Endothelial cell (in vitro differentiated cells): Measurements from ENCODE around the gene KIF15. TPM values are rescaled to one million over a fixed set of nuclear protein-coding genes. Genes with fewer than 3 reads are reported as not detected.
"Not testable (repeated sequence)": the region's sequence is repeated elsewhere in the genome, so short reads cannot be mapped to it uniquely, and the experiment has no call there.

Experiments
- DNase-seq: peaks from one replicate; pipeline ENCODE4 v3.0.0; 2021; ENCODE audit warnings: low spot score
- H3K27ac Mint-ChIP-seq: one replicate; pipeline ENCODE4 v1.8.0; 2021; ENCODE audit warnings: mixed read lengths, inconsistent platforms; ENCODE audit not compliant: unreplicated experiment
- H3K27me3 Mint-ChIP-seq: one replicate; pipeline ENCODE4 v1.8.0; 2021; ENCODE audit warnings: mild to moderate bottlenecking, moderate library complexity, mixed read lengths, inconsistent platforms; ENCODE audit not compliant: unreplicated experiment
- H3K36me3 Mint-ChIP-seq: one replicate; pipeline ENCODE4 v1.8.0; 2021; ENCODE audit warnings: mild to moderate bottlenecking, low read depth, mixed read lengths, inconsistent platforms; ENCODE audit not compliant: unreplicated experiment
- H3K4me1 Mint-ChIP-seq: one replicate; pipeline ENCODE4 v1.8.0; 2021; ENCODE audit warnings: mild to moderate bottlenecking, mixed read lengths, inconsistent platforms; ENCODE audit not compliant: unreplicated experiment
- H3K4me3 Mint-ChIP-seq: one replicate; pipeline ENCODE4 v1.8.0; 2021; ENCODE audit warnings: mild to moderate bottlenecking, mixed read lengths, inconsistent platforms; ENCODE audit not compliant: unreplicated experiment
- H3K9me3 Mint-ChIP-seq: one replicate; pipeline ENCODE4 v1.8.0; 2021; ENCODE audit warnings: mixed read lengths, inconsistent platforms; ENCODE audit not compliant: unreplicated experiment
- total RNA-seq: library from RNA; stranded (reverse); fragmentation: NEBNext Ultra II Directional; extraction: Animal tissue kit (Norgen Biotek cat#: 25700); gene quantifications from one replicate; pipeline ENCODE4 v1.2.1, GENCODE V29; 2021; ENCODE audit not compliant: unreplicated experiment
- TF ChIP-seq, protein P1 (sequence below): fragments of 200-600 bp; sonication (generic); IDR thresholded peaks from one replicate; pipeline ENCODE4 v1.5.0; 2021; ENCODE audit warnings: antibody characterized with exemption; ENCODE audit not compliant: unreplicated experiment

Gene KIF15
- total RNA-seq, 1 donor from 2014 or later, result 6.0 TPM

DNA sequence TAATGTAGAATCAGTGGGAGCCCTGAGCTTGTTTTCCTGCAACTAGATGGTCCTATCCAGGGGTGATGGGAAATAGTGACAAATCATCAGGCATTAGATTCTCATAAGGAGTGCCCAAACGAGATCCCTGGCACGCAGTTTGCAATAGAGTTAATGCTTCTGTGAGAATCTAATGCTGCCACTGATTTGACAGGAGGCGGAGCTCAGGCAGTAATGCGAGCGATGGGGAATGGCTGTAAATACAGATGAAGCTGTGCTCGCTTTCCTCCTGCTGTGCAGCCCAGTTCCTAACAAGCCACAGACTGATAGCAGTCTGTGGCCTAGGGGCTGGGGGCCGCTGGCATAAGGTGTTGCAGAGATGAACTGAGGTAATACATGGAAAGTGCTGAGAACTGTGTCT lies 71.8 kb downstream of the KIF15 start:
- no peak overlapping the region for H3K4me3 Mint-ChIP-seq
- peaks cover 9% of the 10 kb centered on the region for H3K9me3 Mint-ChIP-seq
- TF ChIP-seq, protein P1, sequence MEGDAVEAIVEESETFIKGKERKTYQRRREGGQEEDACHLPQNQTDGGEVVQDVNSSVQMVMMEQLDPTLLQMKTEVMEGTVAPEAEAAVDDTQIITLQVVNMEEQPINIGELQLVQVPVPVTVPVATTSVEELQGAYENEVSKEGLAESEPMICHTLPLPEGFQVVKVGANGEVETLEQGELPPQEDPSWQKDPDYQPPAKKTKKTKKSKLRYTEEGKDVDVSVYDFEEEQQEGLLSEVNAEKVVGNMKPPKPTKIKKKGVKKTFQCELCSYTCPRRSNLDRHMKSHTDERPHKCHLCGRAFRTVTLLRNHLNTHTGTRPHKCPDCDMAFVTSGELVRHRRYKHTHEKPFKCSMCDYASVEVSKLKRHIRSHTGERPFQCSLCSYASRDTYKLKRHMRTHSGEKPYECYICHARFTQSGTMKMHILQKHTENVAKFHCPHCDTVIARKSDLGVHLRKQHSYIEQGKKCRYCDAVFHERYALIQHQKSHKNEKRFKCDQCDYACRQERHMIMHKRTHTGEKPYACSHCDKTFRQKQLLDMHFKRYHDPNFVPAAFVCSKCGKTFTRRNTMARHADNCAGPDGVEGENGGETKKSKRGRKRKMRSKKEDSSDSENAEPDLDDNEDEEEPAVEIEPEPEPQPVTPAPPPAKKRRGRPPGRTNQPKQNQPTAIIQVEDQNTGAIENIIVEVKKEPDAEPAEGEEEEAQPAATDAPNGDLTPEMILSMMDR, result no peak
- H3K27ac Mint-ChIP-seq, result no peak overlapping the region
- H3K36me3 Mint-ChIP-seq, result peaks cover 23% of the 10 kb centered on the region
- no peak for DNase-seq
- H3K27me3 Mint-ChIP-seq, result no peaks in the 10 kb centered on the region
- H3K4me1 Mint-ChIP-seq, result no peaks in the 10 kb centered on the region

DNA sequence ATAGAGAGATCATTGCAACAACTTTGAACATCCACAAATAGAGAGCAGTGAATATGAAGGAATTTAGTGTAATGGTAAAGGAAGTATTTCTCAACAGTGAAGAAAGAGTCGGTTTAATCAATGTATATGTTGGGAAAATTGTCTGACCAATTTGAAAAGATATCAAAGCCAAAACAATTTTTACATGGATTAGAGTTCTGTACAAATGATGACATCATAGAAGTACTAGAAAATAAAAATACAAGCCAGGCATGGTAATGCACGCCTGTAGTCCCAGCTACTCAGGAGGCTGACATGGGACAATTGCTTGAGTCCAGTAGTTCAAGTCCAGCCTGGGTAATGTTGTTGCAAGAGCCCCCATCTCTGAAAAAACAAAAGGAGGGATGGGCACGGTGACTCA lies 74.1 kb downstream of the KIF15 start:
- H3K9me3 Mint-ChIP-seq, result peaks cover 9% of the 10 kb centered on the region
- no peak overlapping the region for H3K27ac Mint-ChIP-seq
- H3K4me1 Mint-ChIP-seq, result no peaks in the 10 kb centered on the region
- no peak for DNase-seq
- H3K4me3 Mint-ChIP-seq, result peak overlapping the region; percentile 66
- TF ChIP-seq, protein P1, result no peak
- H3K36me3 Mint-ChIP-seq, result peaks cover 32% of the 10 kb centered on the region
- H3K27me3 Mint-ChIP-seq, result no peaks in the 10 kb centered on the region

DNA sequence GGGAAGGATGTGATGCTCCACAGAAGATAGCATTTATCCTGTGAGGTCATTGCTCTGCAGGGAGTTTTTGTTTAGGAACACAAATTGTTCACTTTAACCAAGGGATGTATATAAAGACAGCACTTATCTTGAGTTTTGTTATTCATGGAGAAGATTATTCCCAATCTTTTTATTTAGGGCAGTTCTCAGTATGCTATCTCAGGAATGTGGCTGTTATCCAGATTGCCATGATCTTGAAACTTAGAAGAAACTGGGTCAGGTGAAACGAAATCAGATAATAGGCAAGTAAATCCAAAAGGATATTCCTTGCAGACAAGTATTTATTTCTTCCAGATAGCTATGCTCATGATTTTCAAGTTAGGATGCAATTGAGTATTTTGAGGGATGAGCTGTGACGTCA lies 80.8 kb downstream of the KIF15 start:
- Mint-ChIP-seq H3K27me3 (no peaks in the 10 kb centered on the region), H3K36me3 (peaks cover 16% of the 10 kb centered on the region)
- no peak for DNase-seq

DNA sequence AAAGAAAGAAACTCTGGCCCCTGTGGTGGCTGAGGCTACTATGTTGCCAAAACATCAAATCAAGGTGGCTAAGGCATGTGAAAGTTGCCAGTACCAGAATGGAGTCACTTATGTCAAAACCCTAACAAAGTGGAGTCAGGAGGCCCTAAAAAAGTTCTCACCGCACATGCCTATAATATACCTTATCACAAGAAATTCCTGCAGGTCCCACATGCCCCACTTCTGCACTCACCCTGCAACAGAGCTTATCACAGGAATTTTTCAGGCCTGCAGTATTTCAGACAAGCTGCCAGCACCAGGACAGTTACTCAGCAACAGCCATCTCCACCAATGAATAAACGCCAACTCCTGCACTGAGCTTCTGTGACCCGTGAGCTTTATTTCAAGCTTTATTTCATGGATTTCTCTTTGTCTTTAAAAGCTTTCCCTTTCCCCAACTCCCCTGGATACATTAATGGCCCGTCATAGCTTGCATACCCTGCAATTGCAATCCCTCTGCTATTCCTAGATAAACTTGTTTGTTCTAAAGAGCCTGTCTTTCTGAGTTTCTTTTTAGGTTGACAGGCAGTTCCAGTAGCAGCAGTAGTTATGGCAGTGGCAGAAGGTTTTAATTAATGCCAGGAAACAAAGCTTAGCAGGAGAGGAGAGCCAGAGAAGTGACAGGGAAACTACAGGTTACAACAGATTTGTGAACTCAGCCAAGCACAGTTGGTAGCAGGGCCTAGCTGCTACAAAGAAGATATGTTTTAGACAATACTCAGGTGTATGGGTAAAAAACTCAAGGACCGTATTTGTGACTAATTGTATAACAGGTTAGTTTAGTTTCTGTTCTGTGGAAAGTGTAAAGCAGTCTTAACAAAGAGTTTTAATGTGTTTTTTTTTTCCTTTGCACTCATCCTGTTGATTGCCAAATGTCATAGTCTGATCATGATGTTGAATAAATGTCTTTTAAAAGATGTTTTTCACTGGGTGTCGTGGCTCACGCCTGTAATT lies 84.2 kb downstream of the KIF15 start:
- TF ChIP-seq, protein P1, result no peak
- DNase-seq, result no peak
- no peaks in the 10 kb centered on the region for H3K9me3 Mint-ChIP-seq
- H3K27me3 Mint-ChIP-seq, result no peaks in the 10 kb centered on the region
- H3K36me3 Mint-ChIP-seq, result peaks cover 3% of the 10 kb centered on the region
- H3K4me3 Mint-ChIP-seq, result no peak overlapping the region
- H3K27ac Mint-ChIP-seq, result peak overlapping the region; percentile 65
- H3K4me1 Mint-ChIP-seq, result peaks cover 28% of the 10 kb centered on the region

More for the DNA sequence above, 80.8 kb downstream of the KIF15 start:
- no peak overlapping the region for H3K27ac Mint-ChIP-seq
- no peaks in the 10 kb centered on the region for H3K9me3 Mint-ChIP-seq
- no peak overlapping the region for H3K4me3 Mint-ChIP-seq
- TF ChIP-seq, protein P1, result no peak
- H3K4me1 Mint-ChIP-seq, result peaks cover 19% of the 10 kb centered on the region

DNA sequence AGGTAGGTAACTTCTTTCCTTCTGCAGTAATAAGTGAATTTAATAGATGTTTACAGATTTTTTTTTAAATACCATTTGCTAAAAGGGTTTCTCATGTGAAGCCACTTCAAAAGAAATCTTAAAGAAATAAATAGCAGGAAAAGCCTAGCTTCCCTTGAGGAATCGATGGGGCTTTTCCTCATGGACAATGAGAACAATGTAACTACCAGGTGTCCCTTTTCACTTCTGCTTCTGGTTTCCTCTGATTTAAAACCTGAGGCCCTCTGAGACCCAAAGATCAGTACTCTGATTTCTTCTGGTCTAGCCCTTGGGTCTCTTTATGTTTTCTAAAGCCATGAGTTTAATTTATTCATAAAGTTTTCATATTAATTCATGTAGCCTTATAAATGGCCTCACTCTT lies 87.0 kb downstream of the KIF15 start:
- no peaks in the 10 kb centered on the region for H3K27me3 Mint-ChIP-seq
- no peak overlapping the region for H3K4me3 Mint-ChIP-seq
- TF ChIP-seq, protein P1, result no peak
- no peaks in the 10 kb centered on the region for H3K36me3 Mint-ChIP-seq
- H3K9me3 Mint-ChIP-seq, result no peaks in the 10 kb centered on the region
- H3K4me1 Mint-ChIP-seq, result peaks cover 34% of the 10 kb centered on the region
- peak overlapping the region; percentile 88 for H3K27ac Mint-ChIP-seq
- no peak for DNase-seq

DNA sequence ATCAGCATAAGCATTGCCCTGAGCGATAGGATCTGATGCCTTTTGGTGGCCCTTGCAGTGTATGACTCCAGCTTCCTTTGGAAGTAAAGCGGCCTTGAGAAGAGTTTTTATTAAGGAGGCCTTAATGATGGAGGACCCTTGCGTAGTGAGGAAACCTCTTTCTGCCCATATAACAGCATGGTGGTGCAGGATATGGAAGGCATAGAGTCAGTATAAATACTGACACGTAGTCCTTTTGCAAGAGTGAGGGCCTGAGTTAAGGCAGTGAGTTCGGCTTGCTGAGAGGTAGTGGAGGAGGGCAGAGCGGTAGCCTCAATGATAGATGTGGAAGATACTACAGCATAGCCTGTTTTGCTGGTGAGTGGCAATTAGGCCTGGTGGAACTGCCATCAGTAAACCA lies 95.1 kb downstream of the KIF15 start:
- H3K4me1 Mint-ChIP-seq, H3K9me3 Mint-ChIP-seq, H3K27me3 Mint-ChIP-seq, H3K27ac Mint-ChIP-seq, DNase-seq, H3K4me3 Mint-ChIP-seq, H3K36me3 Mint-ChIP-seq: not testable (repeated sequence)
